Measurements from ENCODE around the gene FSTL4. TPM values are rescaled to one million over a fixed set of nuclear protein-coding genes. Genes with fewer than 3 reads are reported as not detected.

The FSTL4 gene
- total RNA-seq, 2 donors from 2014 or later: 4.5 to 10.1 TPM

DNA sequence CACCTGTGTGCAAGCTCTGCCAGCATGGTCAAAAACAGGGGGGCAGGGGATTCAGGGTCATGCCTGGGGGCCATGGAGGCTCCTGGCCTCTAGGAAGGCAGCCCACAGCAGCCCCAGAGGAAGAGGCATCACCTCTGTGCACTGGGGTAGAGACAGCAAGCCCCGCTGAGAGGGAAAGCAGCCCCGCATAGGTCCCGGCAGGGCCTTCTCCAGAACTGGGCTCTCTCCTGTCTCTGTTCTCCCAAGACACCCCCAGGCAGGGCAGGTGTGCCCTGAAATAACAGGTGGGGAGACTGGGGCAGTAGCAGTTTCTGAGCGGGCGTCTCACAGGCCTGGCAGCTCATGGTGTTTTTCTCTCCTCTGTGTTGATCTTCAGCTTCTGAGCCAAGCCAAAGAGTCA lies 281.4 kb downstream of the FSTL4 start:
- Histone ChIP-seq H3K27me3 (replicated peaks; ENCODE audit: insufficient read depth) (no peaks in the 10 kb centered on the region), H3K4me1 (replicated peaks) (no peaks in the 10 kb centered on the region), H3K27ac (no peak overlapping the region), H3K36me3 (no peaks in the 10 kb centered on the region), H3K9me3 (no peaks in the 10 kb centered on the region), H3K4me3 (no peak overlapping the region)
- no peak for DNase-seq (ENCODE audit: low spot score)
- intact Hi-C loops (cut with DNase I): no loop called here
- TF ChIP-seq CTCF (IDR thresholded peaks at IDR 0.05) (no peak), POLR2A (IDR thresholded peaks at IDR 0.05) (no peak), POLR2AphosphoS5 (IDR thresholded peaks at IDR 0.05) (no peak)
- 81% methylated on average over 5 of the region's 5 CpGs for WGBS

DNA sequence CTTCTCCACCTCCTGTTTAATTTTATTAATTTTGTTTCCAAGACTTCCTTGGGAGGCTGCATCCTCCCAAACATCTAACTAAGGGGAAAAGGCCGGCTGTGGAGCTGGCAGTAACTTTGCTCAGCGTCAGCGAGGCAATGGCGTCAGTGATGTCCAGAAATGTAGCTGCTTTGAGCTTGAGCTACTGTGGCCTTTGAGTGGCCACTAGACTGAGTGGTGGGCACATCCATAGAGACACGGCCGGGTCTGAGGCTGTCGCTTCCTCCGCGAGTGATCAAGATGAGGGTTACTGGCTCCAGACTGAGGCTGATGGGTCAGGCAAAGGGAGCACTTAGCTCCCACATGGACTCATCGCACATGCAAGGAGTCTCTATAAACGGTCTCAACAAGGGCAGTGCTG lies 283.5 kb downstream of the FSTL4 start:
- no peak for TF ChIP-seq CTCF (IDR thresholded peaks at IDR 0.05)
- no peak for TF ChIP-seq POLR2A (IDR thresholded peaks at IDR 0.05)
- TF ChIP-seq POLR2AphosphoS5 (IDR thresholded peaks at IDR 0.05): no peak
- intact Hi-C loops (cut with DNase I): no loop called here
- Histone ChIP-seq H3K9me3 (no peaks in the 10 kb centered on the region), H3K27me3 (replicated peaks; ENCODE audit: insufficient read depth) (no peaks in the 10 kb centered on the region), H3K4me3 (no peak overlapping the region), H3K27ac (no peak overlapping the region), H3K36me3 (no peaks in the 10 kb centered on the region), H3K4me1 (replicated peaks) (no peaks in the 10 kb centered on the region)
- DNase-seq (ENCODE audit: low spot score): no peak
- WGBS: 94% methylated on average over 11 of the region's 11 CpGs

DNA sequence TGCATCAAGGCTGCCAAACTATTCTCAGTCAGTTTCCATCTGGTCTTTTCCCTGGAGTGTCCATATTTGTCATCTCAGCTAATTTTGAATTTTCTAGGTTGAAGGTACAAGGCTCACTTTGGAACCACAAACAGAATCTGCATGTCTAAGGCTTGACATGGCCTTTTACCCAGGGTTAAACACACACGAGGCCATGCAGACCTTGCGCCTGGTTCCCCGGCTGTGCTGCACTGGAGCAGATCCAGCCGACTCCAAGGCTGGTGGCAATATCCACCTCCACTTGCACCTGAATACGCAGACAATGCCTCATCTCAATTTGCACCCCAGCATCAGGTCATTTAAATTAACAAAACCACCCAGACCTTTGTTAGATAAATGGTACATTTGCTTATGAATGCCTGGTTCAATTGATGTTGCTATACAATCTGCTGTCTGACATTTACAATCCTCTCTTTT lies 284.4 kb downstream of the FSTL4 start:
- Histone ChIP-seq H3K9me3 (no peaks in the 10 kb centered on the region), H3K4me3 (no peak overlapping the region), H3K4me1 (replicated peaks) (no peaks in the 10 kb centered on the region), H3K27ac (no peak overlapping the region), H3K27me3 (replicated peaks; ENCODE audit: insufficient read depth) (no peaks in the 10 kb centered on the region), H3K36me3 (no peaks in the 10 kb centered on the region)
- intact Hi-C loops (cut with DNase I): no loop called here
- 87% methylated on average over 5 of the region's 5 CpGs for WGBS
- no peak for DNase-seq (ENCODE audit: low spot score)
- TF ChIP-seq CTCF (IDR thresholded peaks at IDR 0.05) (no peak), POLR2A (IDR thresholded peaks at IDR 0.05) (no peak)

DNA sequence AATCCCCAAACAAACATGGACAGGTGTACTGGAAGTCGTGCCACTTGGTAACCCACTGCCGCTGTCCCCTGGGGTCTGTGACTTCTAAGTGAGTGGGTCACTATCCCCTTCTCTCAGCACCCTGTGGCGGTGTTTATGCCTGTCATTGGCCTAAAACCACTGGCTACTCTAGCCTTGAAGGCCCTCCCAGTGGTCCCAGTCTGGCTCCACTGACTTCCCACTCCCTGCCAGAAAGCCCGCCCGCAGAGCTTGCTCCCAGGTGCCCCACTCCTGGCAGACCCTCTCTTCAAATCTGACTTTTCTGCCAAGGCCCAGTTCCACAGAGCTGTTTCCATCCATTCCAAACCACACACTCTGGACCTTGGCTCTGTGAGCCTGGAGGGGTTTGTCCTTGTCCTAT lies 286.0 kb downstream of the FSTL4 start:
- no peak overlapping the region for H3K27ac ChIP-seq
- whole genome bisulfite sequencing: 94% methylated on average over 5 of the region's 5 CpGs
- H3K4me1 ChIP-seq (replicated peaks): no peaks in the 10 kb centered on the region
- H3K36me3 ChIP-seq: no peaks in the 10 kb centered on the region
- no peak overlapping the region for H3K4me3 ChIP-seq
- TF ChIP-seq POLR2AphosphoS5 (IDR thresholded peaks at IDR 0.05) (no peak), POLR2A (IDR thresholded peaks at IDR 0.05) (no peak), CTCF (IDR thresholded peaks at IDR 0.05) (no peak)
- no peaks in the 10 kb centered on the region for H3K27me3 ChIP-seq (replicated peaks; ENCODE audit: insufficient read depth)
- no peaks in the 10 kb centered on the region for H3K9me3 ChIP-seq
- no peak for DNase-seq (ENCODE audit: low spot score)
- intact Hi-C loops (cut with DNase I): no loop called here

- 93% methylated on average over 5 of the region's 5 CpGs for WGBS
- TF ChIP-seq CTCF (IDR thresholded peaks at IDR 0.05) (no peak), POLR2AphosphoS5 (IDR thresholded peaks at IDR 0.05) (no peak), POLR2A (IDR thresholded peaks at IDR 0.05) (no peak)
- Histone ChIP-seq H3K36me3 (no peaks in the 10 kb centered on the region), H3K4me3 (no peak overlapping the region), H3K9me3 (no peaks in the 10 kb centered on the region), H3K4me1 (replicated peaks) (no peaks in the 10 kb centered on the region), H3K27me3 (replicated peaks; ENCODE audit: insufficient read depth) (no peaks in the 10 kb centered on the region), H3K27ac (no peak overlapping the region)
- intact Hi-C loops (cut with DNase I): no loop called here
- no peak for DNase-seq (ENCODE audit: low spot score)
Observed at GRCh38 chr5:133325864-133326263, 286.5 kb downstream of the FSTL4 start.

Measured in prostate gland (tissue), 2 donors.